BLaER1 treated with 17β-estradiol and CSF1 and Interleukin-3, amounts not matched to agents 10 nM and 100 nM (cell line): ENCODE measurements around the gene CDC14B.
A peak's percentile ranks its signal among the peaks of the same experiment; 100 is the strongest.

Experiments used
- H3K27ac ChIP-seq, 11 experiments: shearing (Covaris generic); formaldehyde crosslinking; 2 replicates each; pipeline ENCODE4 v1.8.1; 2022
- H3K27me3 ChIP-seq, 11 experiments: shearing (Covaris generic); formaldehyde crosslinking; 2 replicates each; pipeline ENCODE4 v1.8.1; 2022
- H3K36me3 ChIP-seq, 11 experiments: shearing (Covaris generic); formaldehyde crosslinking; 2 replicates each; pipeline ENCODE4 v1.8.1; 2022
- H3K4me1 ChIP-seq, 10 experiments: shearing (Covaris generic); formaldehyde crosslinking; 2 replicates each; pipeline ENCODE4 v1.8.1; 2022
- H3K4me2 ChIP-seq, 11 experiments: shearing (Covaris generic); formaldehyde crosslinking; 2 replicates each; pipeline ENCODE4 v1.8.1; 2022
- H3K4me3 ChIP-seq, 10 experiments: shearing (Covaris generic); formaldehyde crosslinking; 2 replicates each; pipeline ENCODE4 v1.8.1; 2022
- H3K9ac ChIP-seq, 11 experiments: shearing (Covaris generic); formaldehyde crosslinking; 2 replicates each; pipeline ENCODE4 v1.8.1; 2022
- H3K9me3 ChIP-seq, 11 experiments: shearing (Covaris generic); formaldehyde crosslinking; replicated peaks in 1 of 11; 2 replicates each; pipeline ENCODE4 v1.8.1; 2022
- H4K20me1 ChIP-seq, 11 experiments: shearing (Covaris generic); formaldehyde crosslinking; 2 replicates each; pipeline ENCODE4 v1.8.1; 2022
- Cebpa-rat ChIP-seq, 11 experiments: shearing (Covaris generic); IDR thresholded peaks; 2 replicates each; pipeline ENCODE4 v1.8.1; 2022

CDC14B gene

GRCh38 chr9:96611302-96611701 lies 8.3 kb downstream of the CDC14B start:
- H4K20me1 ChIP-seq = no peaks in the 10 kb centered on the region
- no peaks in the 10 kb centered on the region for H3K27me3 ChIP-seq
- H3K9me3 ChIP-seq = no peaks in the 10 kb centered on the region
- no peaks in the 10 kb centered on the region for H3K36me3 ChIP-seq
- no peak for TF ChIP-seq Cebpa-rat (IDR thresholded peaks at IDR 0.05)
- H3K4me2 ChIP-seq = no peak overlapping the region
- no peak overlapping the region for H3K9ac ChIP-seq
- no peak overlapping the region for H3K4me3 ChIP-seq
- peaks cover 0 to 7% (median 0%) of the 10 kb centered on the region in 10 experiments; a peak in 4 of 20 replicates for H3K4me1 ChIP-seq
- no peak overlapping the region for H3K27ac ChIP-seq

GRCh38 chr9:96609732-96610131 lies 9.9 kb downstream of the CDC14B start:
- no peak overlapping the region for H3K4me2 ChIP-seq
- H4K20me1 ChIP-seq = no peaks in the 10 kb centered on the region
- TF ChIP-seq Cebpa-rat (IDR thresholded peaks at IDR 0.05) = no peak
- no peaks in the 10 kb centered on the region for H3K27me3 ChIP-seq
- no peak overlapping the region for H3K9ac ChIP-seq
- H3K9me3 ChIP-seq = no peaks in the 10 kb centered on the region
- no peak overlapping the region for H3K27ac ChIP-seq
- H3K4me1 ChIP-seq = peaks cover 0 to 7% (median 0%) of the 10 kb centered on the region in 10 experiments; a peak in 1 of 20 replicates
- no peak overlapping the region for H3K4me3 ChIP-seq
- H3K36me3 ChIP-seq = no peaks in the 10 kb centered on the region

- no peaks in the 10 kb centered on the region for H3K36me3 ChIP-seq
- H3K27ac ChIP-seq = no peak overlapping the region
- H3K4me1 ChIP-seq = peaks cover 0 to 7% (median 0%) of the 10 kb centered on the region in 10 experiments; a peak in 1 of 20 replicates
- no peaks in the 10 kb centered on the region for H3K9me3 ChIP-seq
- no peak for TF ChIP-seq Cebpa-rat (IDR thresholded peaks at IDR 0.05)
- H3K9ac ChIP-seq = no peak overlapping the region
- H3K4me3 ChIP-seq = no peak overlapping the region
- no peaks in the 10 kb centered on the region for H4K20me1 ChIP-seq
- no peaks in the 10 kb centered on the region for H3K27me3 ChIP-seq
- H3K4me2 ChIP-seq = no peak overlapping the region
Observed at GRCh38 chr9:96607971-96608370, 11.7 kb downstream of the CDC14B start.

GRCh38 chr9:96605328-96605727 lies 14.3 kb downstream of the CDC14B start:
- no peak for TF ChIP-seq Cebpa-rat (IDR thresholded peaks at IDR 0.05)
- Histone ChIP-seq H3K4me3 (no peak overlapping the region), H3K27me3 (no peaks in the 10 kb centered on the region), H3K36me3 (no peaks in the 10 kb centered on the region), H3K27ac (no peak overlapping the region), H4K20me1 (no peaks in the 10 kb centered on the region), H3K9ac (no peak overlapping the region), H3K4me1 (peaks cover 0 to 7% (median 0%) of the 10 kb centered on the region in 10 experiments; a peak in 1 of 20 replicates), H3K9me3 (no peaks in the 10 kb centered on the region), H3K4me2 (no peak overlapping the region)

GRCh38 chr9:96604004-96604319 lies 15.7 kb downstream of the CDC14B start:
- no peaks in the 10 kb centered on the region for H4K20me1 ChIP-seq
- no peaks in the 10 kb centered on the region for H3K27me3 ChIP-seq
- no peak overlapping the region for H3K27ac ChIP-seq
- H3K4me3 ChIP-seq = no peak overlapping the region
- no peak overlapping the region for H3K9ac ChIP-seq
- H3K36me3 ChIP-seq = no peaks in the 10 kb centered on the region
- H3K9me3 ChIP-seq = no peaks in the 10 kb centered on the region
- no peak for TF ChIP-seq Cebpa-rat (IDR thresholded peaks at IDR 0.05)
- no peak overlapping the region for H3K4me2 ChIP-seq
- H3K4me1 ChIP-seq = peaks cover 0 to 7% (median 0%) of the 10 kb centered on the region in 10 experiments; a peak in 1 of 20 replicates

GRCh38 chr9:96603305-96604003 lies 16.2 kb downstream of the CDC14B start:
- Histone ChIP-seq H3K9ac (no peak overlapping the region), H3K4me1 (peaks cover 0 to 7% (median 0%) of the 10 kb centered on the region in 10 experiments; a peak in 1 of 20 replicates), H3K4me3 (no peak overlapping the region), H3K4me2 (no peak overlapping the region), H3K27me3 (no peaks in the 10 kb centered on the region), H3K27ac (no peak overlapping the region), H3K9me3 (no peaks in the 10 kb centered on the region), H3K36me3 (no peaks in the 10 kb centered on the region), H4K20me1 (no peaks in the 10 kb centered on the region)
- TF ChIP-seq Cebpa-rat (IDR thresholded peaks at IDR 0.05) = no peak

- Histone ChIP-seq H3K36me3 (no peaks in the 10 kb centered on the region), H3K9me3 (no peaks in the 10 kb centered on the region), H4K20me1 (no peaks in the 10 kb centered on the region), H3K4me2 (no peak overlapping the region), H3K27me3 (no peaks in the 10 kb centered on the region), H3K27ac (no peak overlapping the region), H3K9ac (no peak overlapping the region), H3K4me3 (no peak overlapping the region), H3K4me1 (no peaks in the 10 kb centered on the region)
- no peak for TF ChIP-seq Cebpa-rat (IDR thresholded peaks at IDR 0.05)
Observed at GRCh38 chr9:96599298-96599697, 20.3 kb downstream of the CDC14B start.

- Histone ChIP-seq H3K4me1 (no peaks in the 10 kb centered on the region), H3K4me3 (no peak overlapping the region), H3K9ac (no peak overlapping the region), H3K36me3 (no peaks in the 10 kb centered on the region), H3K27ac (no peak overlapping the region), H3K27me3 (no peaks in the 10 kb centered on the region), H4K20me1 (no peaks in the 10 kb centered on the region), H3K9me3 (peaks cover 0 to 3% (median under 1%) of the 10 kb centered on the region in 11 experiments; a peak in 9 of 22 replicates), H3K4me2 (no peak overlapping the region)
- TF ChIP-seq Cebpa-rat (IDR thresholded peaks at IDR 0.05) = no peak
Observed at GRCh38 chr9:96596601-96597111, 23.0 kb downstream of the CDC14B start.

GRCh38 chr9:96587338-96588315 lies 32.0 kb downstream of the CDC14B start:
- H3K27me3 ChIP-seq = no peaks in the 10 kb centered on the region
- no peaks in the 10 kb centered on the region for H3K36me3 ChIP-seq
- H3K9me3 ChIP-seq = peaks cover 0 to 15% (median 8%) of the 10 kb centered on the region in 11 experiments; a peak in 14 of 22 replicates
- H3K9ac ChIP-seq = peak overlapping the region in 1 of 11 experiments; percentile 15; a peak in 1 of 22 replicates
- H3K27ac ChIP-seq = no peak overlapping the region
- no peak for TF ChIP-seq Cebpa-rat (IDR thresholded peaks at IDR 0.05)
- peak overlapping the region in 10 of 11 experiments; percentile 17 to 59 (median 42); a peak in 17 of 22 replicates for H3K4me2 ChIP-seq
- H3K4me1 ChIP-seq = peaks cover 9 to 16% (median 11%) of the 10 kb centered on the region in 10 experiments; a peak in 18 of 20 replicates
- no peaks in the 10 kb centered on the region for H4K20me1 ChIP-seq
- H3K4me3 ChIP-seq = no peak overlapping the region
